ENCODE data around the gene PEX10.

The PEX10 gene

GRCh38 chr1:2355373-2356261, 56.7 kb downstream of the PEX10 start:
- POLR2A ChIA-PET (ENCODE audit: low non-redundant PET) = no interaction called here
- no peak overlapping the region for H3K27ac ChIP-seq
- CTCF ChIA-PET = no interaction called here
- no peak for DNase-seq (ENCODE audit: low spot score)
- TF ChIP-seq CTCF (conservative IDR thresholded peaks at IDR 0.05; ENCODE audit: low read depth) = no peak

DNA sequence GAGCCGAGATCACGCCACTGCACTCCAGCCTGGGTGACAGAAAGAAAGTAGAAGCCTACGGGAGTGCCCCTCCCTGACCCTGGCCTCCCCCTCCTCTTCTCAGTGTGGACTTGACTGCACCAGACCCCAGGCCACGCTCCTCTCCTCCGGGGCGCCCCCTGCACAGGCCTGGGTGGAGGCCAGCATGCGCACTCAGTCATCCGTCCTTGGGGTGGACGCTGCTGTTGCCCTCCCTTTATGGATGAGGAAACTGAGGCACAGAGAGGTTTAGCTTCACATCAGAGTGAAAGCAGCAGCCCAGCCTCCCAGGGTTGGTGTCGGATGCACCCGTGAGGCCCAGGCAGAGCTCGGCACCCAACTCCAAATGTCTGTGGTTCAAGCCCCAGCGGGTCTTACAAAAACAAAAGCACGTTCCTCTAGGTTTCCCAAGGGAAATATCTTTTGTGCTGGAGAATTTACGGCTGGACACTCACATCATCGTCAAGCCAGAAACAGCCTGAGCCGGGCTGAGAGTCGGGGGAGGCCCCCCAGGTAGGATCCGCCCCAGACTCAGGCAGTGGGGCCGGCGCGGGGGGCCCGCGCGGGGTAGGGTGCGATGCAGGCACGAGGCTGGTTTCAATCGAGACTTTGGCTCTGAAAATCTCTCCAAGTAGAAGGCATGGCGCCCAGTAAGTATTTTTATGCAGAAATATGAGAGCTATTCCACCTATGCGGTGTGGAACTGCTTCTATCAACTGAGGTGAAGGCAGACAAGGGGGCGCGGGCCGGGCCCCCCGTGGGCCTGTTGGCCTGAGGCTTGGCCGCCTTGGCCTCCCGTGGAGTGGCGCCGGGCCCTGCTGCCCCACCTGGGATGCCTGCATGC, 57.6 kb downstream of the PEX10 start:
- no peak for DNase-seq (ENCODE audit: low spot score)
- POLR2A ChIA-PET (ENCODE audit: low non-redundant PET) = no interaction called here
- CTCF ChIA-PET = no interaction called here
- H3K27ac ChIP-seq = no peak overlapping the region
- no peak for TF ChIP-seq CTCF (conservative IDR thresholded peaks at IDR 0.05; ENCODE audit: low read depth)
